CD4-positive, alpha-beta T cell (primary cell): ENCODE measurements around the gene ARL15. TPM values are rescaled to one million over a fixed set of nuclear protein-coding genes. Genes with fewer than 3 reads are reported as not detected.

Source experiments
- ATAC-seq: fragments of 200-7000 bp; cut with Tn5 transposase; one replicate; pipeline ENCODE4 v1.10.0; 2022; ENCODE audit warnings: mild to moderate bottlenecking; ENCODE audit not compliant: poor library complexity
- CTCF ChIA-PET: fragments of 350-600 bp; sonication (Branson Sonifier 250); formaldehyde crosslinking; loops from one replicate; lab custom pipeline; 2021; ENCODE audit warnings: antibody characterized with exemption, inconsistent platforms; lab: Charles Lee
- POLR2A ChIA-PET: fragments of 350-600 bp; sonication (Branson Sonifier 250); formaldehyde crosslinking; loops from one replicate; lab custom pipeline; 2021; ENCODE audit warnings: antibody characterized with exemption, inconsistent platforms; lab: Charles Lee
- DNase-seq, 14 experiments: peaks; one replicate each; pipeline ENCODE4 v3.0.0-alpha.2; 2013 to 2020; ENCODE audit warnings: mixed read lengths in 2 of 14
- H3K27ac ChIP-seq, 2 donors: one replicate each; pipeline versions ENCODE4 v1.5.1 to v1.7.0; 2013; ENCODE audit warnings: low read length in 2 of 2, low read depth in 1 of 2, mild to moderate bottlenecking in 1 of 2
- H3K27me3 ChIP-seq, 2 experiments: 1 replicate in 1 of 2; 2 replicates in 1 of 2; pipeline versions ENCODE4 v1.6.1 to v1.7.0; 2013; ENCODE audit warnings: low read length in 2 of 2, control low read depth in 1 of 2, mild to moderate bottlenecking in 1 of 2, moderate library complexity in 1 of 2; ENCODE audit not compliant: insufficient read depth in 2 of 2, control insufficient read depth in 1 of 2
- H3K36me3 ChIP-seq: one replicate; pipeline ENCODE4 v1.6.1; 2013; ENCODE audit warnings: low read length, control low read depth; ENCODE audit not compliant: insufficient read depth
- H3K4me1 ChIP-seq: one replicate; pipeline ENCODE4 v1.6.1; 2013; ENCODE audit warnings: low read length, control low read depth; ENCODE audit not compliant: insufficient read depth
- H3K4me3 ChIP-seq: one replicate; pipeline ENCODE4 v1.5.1; 2013; ENCODE audit warnings: mild to moderate bottlenecking, low read length, moderate library complexity
- H3K9me3 ChIP-seq, 2 experiments: 1 replicate in 1 of 2; 2 replicates in 1 of 2; pipeline versions ENCODE4 v1.6.1 to v1.7.0; 2013; ENCODE audit warnings: low read length in 2 of 2, mild to moderate bottlenecking in 2 of 2, control low read depth in 1 of 2, moderate library complexity in 1 of 2; ENCODE audit not compliant: control insufficient read depth in 1 of 2, insufficient read depth in 1 of 2
- H3K27ac Mint-ChIP-seq: one replicate; pipeline ENCODE4 v1.8.0; 2020; ENCODE audit warnings: mixed read lengths
- H3K27me3 Mint-ChIP-seq: one replicate; pipeline ENCODE4 v1.8.0; 2021; ENCODE audit warnings: mixed read lengths
- H3K36me3 Mint-ChIP-seq: one replicate; pipeline ENCODE4 v1.8.0; 2021; ENCODE audit warnings: low read depth, mixed read lengths
- H3K4me1 Mint-ChIP-seq: one replicate; pipeline ENCODE4 v1.8.0; 2021; ENCODE audit warnings: low read depth, mixed read lengths
- H3K4me3 Mint-ChIP-seq: one replicate; pipeline ENCODE4 v1.8.0; 2020; ENCODE audit warnings: mild to moderate bottlenecking, mixed read lengths
- H3K9me3 Mint-ChIP-seq: one replicate; pipeline ENCODE4 v1.8.0; 2020; ENCODE audit warnings: mixed read lengths
- CTCF ChIP-seq: fragments of 200-600 bp; IDR thresholded peaks from one replicate; pipeline ENCODE4 v1.8.0; 2022; ENCODE audit warnings: antibody characterized with exemption, mild to moderate bottlenecking
- intact Hi-C, 2 experiments: fragments of 100-400 bp; cut with DNase I in 1 of 2; cut with micrococcal nuclease in 1 of 2; formaldehyde crosslinking; loops; one replicate each; pipeline versions ENCODE4 v1.15.1 to v1.9.0; 2023 to 2025; cut with DNase I, micrococcal nuclease
- total RNA-seq, 174 experiments: library from RNA in 2 of 174; stranded (reverse) in 2 of 174; gene quantifications; one replicate each; pipeline ENCODE4 v1.2.3 and lab custom pipeline; 2021 to 2026

ARL15 gene
- total RNA-seq, 2 experiments from 2014 or later: 9.1 to 10.6 TPM

DNA sequence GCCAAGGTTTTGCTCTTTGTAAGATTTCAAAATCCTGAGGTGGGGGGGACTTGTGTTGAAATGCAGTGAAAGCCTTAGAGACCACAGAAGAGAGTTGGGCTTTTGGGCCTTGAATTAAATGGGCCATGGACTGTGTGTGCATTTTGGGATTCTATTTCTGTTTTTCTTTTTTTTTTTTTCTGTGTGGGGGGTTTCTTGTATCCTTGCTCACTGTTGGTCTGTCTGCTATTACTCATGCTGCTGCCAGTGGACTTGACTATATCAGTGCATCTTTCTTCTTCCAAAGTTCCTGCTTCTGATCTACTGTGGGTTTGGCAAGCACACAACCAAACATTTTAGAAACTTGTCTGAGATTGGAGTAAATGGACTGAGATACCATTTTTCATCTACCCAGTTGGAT is 344.9 kb downstream of the ARL15 start:
- intact Hi-C loops: no loop called here
- ATAC-seq (no peak), DNase-seq (no peak)
- H3K36me3 ChIP-seq: no peaks in the 10 kb centered on the region
- ChIA-PET CTCF (no interaction called here), POLR2A (no interaction called here)
- H3K27me3 Mint-ChIP-seq: no peaks in the 10 kb centered on the region
- peaks cover 48% of the 10 kb centered on the region for H3K36me3 Mint-ChIP-seq
- H3K4me1 Mint-ChIP-seq: no peaks in the 10 kb centered on the region
- H3K4me1 ChIP-seq: no peaks in the 10 kb centered on the region
- TF ChIP-seq CTCF: no peak
- no peak overlapping the region for H3K27ac ChIP-seq
- no peak overlapping the region for H3K27ac Mint-ChIP-seq
- H3K4me3 Mint-ChIP-seq: no peak overlapping the region
- H3K27me3 ChIP-seq: no peaks in the 10 kb centered on the region
- peaks cover 0 to 4% of the 10 kb centered on the region in 2 experiments for H3K9me3 ChIP-seq
- H3K4me3 ChIP-seq: no peak overlapping the region
- H3K9me3 Mint-ChIP-seq: no peaks in the 10 kb centered on the region

DNA sequence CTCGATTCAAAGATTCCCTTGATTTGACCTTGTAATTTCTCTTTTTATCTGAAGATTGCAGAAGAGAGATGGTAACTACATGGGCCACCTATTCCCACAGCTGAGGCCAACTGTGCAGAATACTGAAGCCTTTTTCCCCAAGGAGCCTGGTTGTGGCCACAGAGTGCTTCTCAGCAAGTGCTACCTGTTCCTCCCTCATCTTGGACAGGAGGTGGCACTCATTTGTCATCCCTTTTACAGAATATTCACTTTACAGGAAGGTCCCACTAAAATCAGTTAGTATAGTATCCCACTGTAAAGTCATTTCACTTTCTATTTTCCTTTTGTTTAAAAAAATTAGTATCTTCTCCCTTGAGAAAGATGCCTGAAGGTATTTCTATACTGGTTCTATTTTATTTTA is 346.4 kb downstream of the ARL15 start:
- Mint-ChIP-seq H3K36me3 (peaks cover 50% of the 10 kb centered on the region), H3K27me3 (no peaks in the 10 kb centered on the region)
- intact Hi-C loops: no loop called here

DNA sequence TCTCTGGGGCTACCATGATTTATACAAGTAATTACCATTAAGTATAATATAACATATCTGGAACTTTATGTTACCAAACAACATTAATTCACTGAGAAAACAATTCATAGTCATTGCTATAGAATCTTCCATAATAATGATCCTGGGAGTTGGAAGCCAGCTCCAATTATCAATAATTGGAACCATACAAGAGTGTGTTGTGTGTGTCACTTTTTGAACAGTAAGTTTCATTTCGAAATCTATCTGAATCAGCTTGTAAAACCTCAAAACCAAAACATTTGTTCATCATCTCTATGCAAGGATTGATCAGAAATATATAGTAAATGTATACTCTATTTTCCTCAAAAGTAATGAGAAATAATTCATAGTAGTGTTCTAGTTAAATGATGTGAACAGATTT is 348.1 kb downstream of the ARL15 start:
- DNase-seq (no peak), ATAC-seq (no peak)
- Mint-ChIP-seq H3K9me3 (peaks cover 6% of the 10 kb centered on the region), H3K36me3 (peaks cover 54% of the 10 kb centered on the region), H3K4me3 (no peak overlapping the region), H3K27me3 (no peaks in the 10 kb centered on the region), H3K4me1 (no peaks in the 10 kb centered on the region), H3K27ac (no peak overlapping the region)
- no peaks in the 10 kb centered on the region for H3K27me3 ChIP-seq
- POLR2A ChIA-PET: no interaction called here
- H3K9me3 ChIP-seq: peaks cover 3 to 7% of the 10 kb centered on the region in 2 experiments
- H3K36me3 ChIP-seq: no peaks in the 10 kb centered on the region
- H3K4me3 ChIP-seq: no peak overlapping the region
- CTCF ChIA-PET: no interaction called here
- no peak for TF ChIP-seq CTCF
- no peak overlapping the region for H3K27ac ChIP-seq
- intact Hi-C loops: no loop called here
- no peaks in the 10 kb centered on the region for H3K4me1 ChIP-seq

More for the DNA sequence above, 346.4 kb downstream of the ARL15 start:
- H3K9me3 ChIP-seq: peaks cover 0 to 4% of the 10 kb centered on the region in 2 experiments
- H3K9me3 Mint-ChIP-seq: peaks cover 4% of the 10 kb centered on the region
- DNase-seq (no peak), ATAC-seq (no peak)
- H3K4me3 Mint-ChIP-seq: no peak overlapping the region
- no peak overlapping the region for H3K27ac ChIP-seq
- H3K36me3 ChIP-seq: no peaks in the 10 kb centered on the region
- H3K27me3 ChIP-seq: no peaks in the 10 kb centered on the region
- ChIA-PET POLR2A (no interaction called here), CTCF (no interaction called here)
- H3K27ac Mint-ChIP-seq: no peak overlapping the region
- H3K4me3 ChIP-seq: no peak overlapping the region
- TF ChIP-seq CTCF: no peak
- H3K4me1 Mint-ChIP-seq: no peaks in the 10 kb centered on the region
- H3K4me1 ChIP-seq: no peaks in the 10 kb centered on the region
